HFF-Myc (cell line): ENCODE measurements around the gene LRRC37A2.
"Not testable (repeated sequence)": the region's sequence is repeated elsewhere in the genome, so short reads cannot be mapped to it uniquely, and the experiment has no call there.

ENCODE experiments used
- DNase-seq: peaks from one replicate; pipeline ENCODE4 v3.0.0-alpha.2; 2011; ENCODE audit warnings: low read depth; ENCODE audit errors: extremely low read depth
- H3K4me3 ChIP-seq: replicated peaks from 2 replicates; pipeline ENCODE4 v1.5.1; 2011; ENCODE audit warnings: low read depth, mild to moderate bottlenecking, control low read depth, low read length

Gene LRRC37A2

GRCh38 chr17:46512168-46512567 lies at the start of gene LRRC37A2:
Gene LRRC37A2 (plus strand): TSS chr17:46512468. CDS start chr17:46512713, 245 bp downstream.
- not testable (repeated sequence) for H3K4me3 ChIP-seq, DNase-seq

- DNase-seq, H3K4me3 ChIP-seq: not testable (repeated sequence)
Observed at GRCh38 chr17:46467618-46468017, 44.6 kb upstream of the LRRC37A2 start.

- H3K4me3 ChIP-seq, DNase-seq: not testable (repeated sequence)
Observed at GRCh38 chr17:46474489-46474888, 37.8 kb upstream of the LRRC37A2 start.

GRCh38 chr17:46475583-46475982 lies 36.7 kb upstream of the LRRC37A2 start:
- DNase-seq, H3K4me3 ChIP-seq: not testable (repeated sequence)

GRCh38 chr17:46478823-46479222 lies 33.4 kb upstream of the LRRC37A2 start:
- not testable (repeated sequence) for DNase-seq, H3K4me3 ChIP-seq

GRCh38 chr17:46481310-46481709 lies 31.0 kb upstream of the LRRC37A2 start:
- H3K4me3 ChIP-seq, DNase-seq: not testable (repeated sequence)

- not testable (repeated sequence) for H3K4me3 ChIP-seq, DNase-seq
Observed at GRCh38 chr17:46492021-46492420, 20.2 kb upstream of the LRRC37A2 start.

- H3K4me3 ChIP-seq, DNase-seq: not testable (repeated sequence)
Observed at GRCh38 chr17:46499437-46500139, 12.7 kb upstream of the LRRC37A2 start.

- not testable (repeated sequence) for DNase-seq, H3K4me3 ChIP-seq
Observed at GRCh38 chr17:46505896-46506295, 6.4 kb upstream of the LRRC37A2 start.

GRCh38 chr17:46534716-46535115 lies 22.4 kb downstream of the LRRC37A2 start:
- DNase-seq, H3K4me3 ChIP-seq: not testable (repeated sequence)

- H3K4me3 ChIP-seq, DNase-seq: not testable (repeated sequence)
Observed at GRCh38 chr17:46548607-46549006, 36.3 kb downstream of the LRRC37A2 start.

- H3K4me3 ChIP-seq, DNase-seq: not testable (repeated sequence)
Observed at GRCh38 chr17:46559155-46559554, 46.9 kb downstream of the LRRC37A2 start.

GRCh38 chr17:46560048-46560447 lies 47.8 kb downstream of the LRRC37A2 start:
- not testable (repeated sequence) for H3K4me3 ChIP-seq, DNase-seq

GRCh38 chr17:46566284-46566683 lies 54.0 kb downstream of the LRRC37A2 start:
- not testable (repeated sequence) for DNase-seq, H3K4me3 ChIP-seq

GRCh38 chr17:46566980-46567379 lies 54.7 kb downstream of the LRRC37A2 start:
- not testable (repeated sequence) for DNase-seq, H3K4me3 ChIP-seq

GRCh38 chr17:46571796-46572195 lies 59.5 kb downstream of the LRRC37A2 start:
- H3K4me3 ChIP-seq, DNase-seq: not testable (repeated sequence)

- H3K4me3 ChIP-seq, DNase-seq: not testable (repeated sequence)
Observed at GRCh38 chr17:46579083-46580075, 67.1 kb downstream of the LRRC37A2 start, which contains the start of gene ARL17A. Gene ARL17A (minus strand): TSS chr17:46579691. CDS start chr17:46576322, 3,369 bp downstream.

GRCh38 chr17:46580082-46580481 lies 67.8 kb downstream of the LRRC37A2 start:
- DNase-seq, H3K4me3 ChIP-seq: not testable (repeated sequence)

- DNase-seq, H3K4me3 ChIP-seq: not testable (repeated sequence)
Observed at GRCh38 chr17:46585444-46585843, 73.2 kb downstream of the LRRC37A2 start.
